ENCODE results near the gene STK11. TPM values are rescaled to one million over a fixed set of nuclear protein-coding genes. Genes with fewer than 3 reads are reported as not detected.

STK11 gene
- polyA plus RNA-seq, 2 of the 4 experiments (the other 2 are of a cell fraction): 16.2 to 33.6 TPM

- Histone ChIP-seq H3K27ac (peak overlapping the region in 1 of 2 experiments; percentile 97; a peak in 3 of 6 replicates), H3K4me2 (peak overlapping the region; percentile 95), H3K4me1 (peaks cover 32% of the 10 kb centered on the region), H3K4me3 (peak overlapping the region; percentile 63; the same call in 2 of the 3 replicates), H3K9me3 (no peaks in the 10 kb centered on the region)
- ChIA-PET CTCF (interaction anchor here (0.9 to 4.2 kb wide), 5 partner anchors 13 to 122 kb away, joined by 3 to 26 read pairs (median 4); no protein-coding TSS in a partner anchor), POLR2A (no interaction called here)
- ATAC-seq (peak in 1 of 2 experiments; percentile 25; a peak in 3 of 6 replicates), DNase-seq (ENCODE audit: low read depth in 1 of 2, low spot score in 1 of 2) (no peak), FAIRE-seq (no peak)
- WGBS (ENCODE audit: missing lambda C conversion rate): 90% methylated on average over 18 of the region's 39 CpGs
- no peak for TF ChIP-seq GATA3 (IDR thresholded peaks at IDR 0.05; ENCODE audit: borderline replicate concordance)
Observed at GRCh38 chr19:1235625-1236538, 30.3 kb downstream of the STK11 start.

- FAIRE-seq: no peak
- no peak for TF ChIP-seq REST (IDR thresholded peaks at IDR 0.05)
- TF ChIP-seq HOXB13 (CRISPR knock-in tag; IDR thresholded peaks at IDR 0.05; ENCODE audit: low read depth): no peak
- no peak for TF ChIP-seq ZC3H11A (IDR thresholded peaks at IDR 0.05)
- TF ChIP-seq SREBF2 (IDR thresholded peaks at IDR 0.05): no peak
- no peak for TF ChIP-seq KDM1A (IDR thresholded peaks at IDR 0.05; ENCODE audit: low read depth)
- TF ChIP-seq ATOH8 (CRISPR knock-in tag; IDR thresholded peaks at IDR 0.05; ENCODE audit: low read depth): no peak
- no peak for TF ChIP-seq RAD21 (conservative IDR thresholded peaks at IDR 0.05 in 1 of 2, IDR thresholded peaks at IDR 0.05 in 1 of 2)
- TF ChIP-seq USF2 (IDR thresholded peaks at IDR 0.05): no peak
- TF ChIP-seq NR3C1 (IDR thresholded peaks at IDR 0.05): no peak
- no peak for TF ChIP-seq FOXS1 (CRISPR knock-in tag; IDR thresholded peaks at IDR 0.05)
- TF ChIP-seq HOXA7 (CRISPR knock-in tag; IDR thresholded peaks at IDR 0.05): no peak
- no peak for TF ChIP-seq HMGXB4 (CRISPR knock-in tag; IDR thresholded peaks at IDR 0.05; ENCODE audit: borderline replicate concordance)
- Histone ChIP-seq H3K4me3 (peak overlapping the region; percentile 63), H3K9me3 (no peaks in the 10 kb centered on the region), H3K4me1 (peaks cover 36% of the 10 kb centered on the region), H3K27ac (peak overlapping the region; percentile 78 to 97), H3K4me2 (peak overlapping the region; percentile 95)
- ATAC-seq: no peak
- POLR2A ChIA-PET: no interaction called here
- WGBS (ENCODE audit: missing lambda C conversion rate): 16% methylated on average over 5 of the region's 42 CpGs
- no peak for DNase-seq (ENCODE audit: low read depth in 1 of 2, low spot score in 1 of 2)
- CTCF ChIA-PET: interaction anchor here (1.0 to 1.3 kb wide), 3 partner anchors 14 to 30 kb away, joined by 3 to 7 read pairs (median 3); no protein-coding TSS in a partner anchor
Observed at GRCh38 chr19:1236576-1236975, 31.0 kb downstream of the STK11 start.
